Measurements from ENCODE around the gene CDK18. TPM values are rescaled to one million over a fixed set of nuclear protein-coding genes. Genes with fewer than 3 reads are reported as not detected.

Gene CDK18
- total and polyA plus RNA-seq, 10 of the 15 experiments (the other 5 are each of a cell fraction or from before 2014, with no cell fraction given) = 0.13 to 4.4 (median 0.52) TPM; not detected in 2

- Histone ChIP-seq H3K79me2 (ENCODE audit: control insufficient read depth, insufficient read depth, low read length) (no peaks in the 10 kb centered on the region), H3K9ac (ENCODE audit: control insufficient read depth, insufficient read depth, low read length) (no peak overlapping the region), H3K27ac (ENCODE audit: control insufficient read depth, insufficient read depth) (no peak overlapping the region), H3K4me2 (ENCODE audit: control insufficient read depth, insufficient read depth) (no peak overlapping the region), H2AFZ (ENCODE audit: control insufficient read depth, low read depth, low read length) (no peak overlapping the region), H3K27me3 (replicated peaks in 1 of 2; ENCODE audit: control insufficient read depth in 2 of 2, insufficient read depth in 2 of 2, low read length in 1 of 2) (no peaks in the 10 kb centered on the region; a peak in 2 of 4 replicates), H3K9me3 (replicated peaks; ENCODE audit: control insufficient read depth, insufficient read depth, low read length) (no peaks in the 10 kb centered on the region), H3K36me3 (ENCODE audit: control insufficient read depth in 2 of 2, insufficient read depth in 2 of 2, low read length in 1 of 2) (no peaks in the 10 kb centered on the region), H4K20me1 (ENCODE audit: control insufficient read depth, insufficient read depth) (no peaks in the 10 kb centered on the region), H3K4me3 (no peak overlapping the region), H3K4me1 (ENCODE audit: control insufficient read depth, insufficient read depth, low read length) (no peaks in the 10 kb centered on the region)
- FAIRE-seq (no peak), ATAC-seq (no peak), DNase-seq (ENCODE audit: low read depth, low spot score) (no peak)
- ChIA-PET SMC1A (ENCODE audit: uncharacterized antibody, unreplicated experiment) (interaction anchor here (0.6 to 4.0 kb wide), 5 partner anchors 8 to 119 kb away, joined by 3 to 15 read pairs (median 3); no protein-coding TSS in a partner anchor), CTCF (interaction anchor here (0.6 to 31.6 kb wide), 6 partner anchors 9 to 454 kb away, joined by 3 to 891 read pairs (median 3); no protein-coding TSS in a partner anchor), RAD21 (ENCODE audit: unreplicated experiment) (interaction anchor here (0.7 to 1.7 kb wide), 2 partner anchors 8 to 179 kb away, joined by 3 to 6 read pairs; no protein-coding TSS in a partner anchor), POLR2A (interaction anchor here (1.0 kb wide), 1 partner anchor 22 kb away, joined by 3 read pairs; no protein-coding TSS in a partner anchor)
- no peak for TF ChIP-seq SUZ12 (IDR thresholded peaks at IDR 0.05; ENCODE audit: unreplicated experiment)
- TF ChIP-seq BHLHE40 (IDR thresholded peaks at IDR 0.05; ENCODE audit: borderline replicate concordance in 1 of 2, low read depth in 2 of 2, low read length in 1 of 2) = no peak
- TF ChIP-seq SREBF2 (IDR thresholded peaks at IDR 0.05; ENCODE audit: low read length) = no peak
- no peak for TF ChIP-seq SUPT20H (IDR thresholded peaks at IDR 0.05; ENCODE audit: borderline replicate concordance, control insufficient read depth, low read depth, low read length)
- TF ChIP-seq KAT2A (conservative IDR thresholded peaks at IDR 0.05; ENCODE audit: control insufficient read depth, low read depth, low read length) = no peak
- no peak for TF ChIP-seq POLR2AphosphoS5 (IDR thresholded peaks at IDR 0.05; ENCODE audit: low read length)
- TF ChIP-seq, protein P1, sequence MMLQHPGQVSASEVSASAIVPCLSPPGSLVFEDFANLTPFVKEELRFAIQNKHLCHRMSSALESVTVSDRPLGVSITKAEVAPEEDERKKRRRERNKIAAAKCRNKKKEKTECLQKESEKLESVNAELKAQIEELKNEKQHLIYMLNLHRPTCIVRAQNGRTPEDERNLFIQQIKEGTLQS (IDR thresholded peaks at IDR 0.05; ENCODE audit: borderline replicate concordance, extremely low read depth, low read depth, low read length) = no peak
- 24% methylated on average over 5 of the region's 5 CpGs for WGBS (ENCODE audit: insufficient coverage, insufficient replicate concordance, low lambda C conversion rate, missing lambda C conversion rate)
- in situ Hi-C loops (cut with MboI) (no loop called here), intact Hi-C loops (cut with micrococcal nuclease; ENCODE audit: unreplicated experiment) (no loop called here)
- no TSS peak for BruUV-seq (replicated peaks)
These were observed 11.3 kb downstream of the CDK18 start for GRCh38 chr1:205515781-205516253.

Measured in GM12878 (cell line).